Inflammatory macrophage (primary cell): ENCODE data around the gene PLD1.
"Not testable (repeated sequence)": the region's sequence is repeated elsewhere in the genome, so short reads cannot be mapped to it uniquely, and the experiment has no call there.

ENCODE experiments used
- DNase-seq, 2 donors: peaks; one replicate each; pipeline ENCODE4 v3.0.0-alpha.2; 2020 to 2022

Gene PLD1

GRCh38 chr3:171836855-171837254 is 26.6 kb upstream of the PLD1 start:
- DNase-seq: no peak

- no peak for DNase-seq
These were observed 25.3 kb upstream of the PLD1 start for GRCh38 chr3:171835613-171836012.

GRCh38 chr3:171835116-171835515 is 24.8 kb upstream of the PLD1 start:
- peak; percentile 80 to 89 for DNase-seq

DNA sequence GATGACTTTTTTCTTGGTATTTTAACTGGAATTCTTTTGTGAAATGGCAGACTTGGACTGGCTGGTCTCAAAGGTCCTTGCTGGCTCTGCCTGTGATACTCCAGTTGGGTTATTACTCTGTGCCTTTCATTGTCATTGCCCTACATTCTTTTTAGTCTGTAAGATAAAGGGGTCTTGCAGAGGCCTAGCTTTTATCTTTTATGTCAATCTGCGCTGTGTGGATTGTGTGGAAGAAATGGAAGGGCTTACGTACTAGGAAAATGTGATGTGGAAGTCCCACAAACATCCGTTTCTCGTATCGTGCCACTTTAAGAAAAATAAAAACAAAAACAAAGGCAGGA is 24.1 kb upstream of the PLD1 start:
- no peak for DNase-seq

GRCh38 chr3:171833789-171834460 is 23.6 kb upstream of the PLD1 start:
- DNase-seq: peak; percentile 32 to 57

GRCh38 chr3:171832989-171833388 is 22.7 kb upstream of the PLD1 start:
- no peak for DNase-seq

DNA sequence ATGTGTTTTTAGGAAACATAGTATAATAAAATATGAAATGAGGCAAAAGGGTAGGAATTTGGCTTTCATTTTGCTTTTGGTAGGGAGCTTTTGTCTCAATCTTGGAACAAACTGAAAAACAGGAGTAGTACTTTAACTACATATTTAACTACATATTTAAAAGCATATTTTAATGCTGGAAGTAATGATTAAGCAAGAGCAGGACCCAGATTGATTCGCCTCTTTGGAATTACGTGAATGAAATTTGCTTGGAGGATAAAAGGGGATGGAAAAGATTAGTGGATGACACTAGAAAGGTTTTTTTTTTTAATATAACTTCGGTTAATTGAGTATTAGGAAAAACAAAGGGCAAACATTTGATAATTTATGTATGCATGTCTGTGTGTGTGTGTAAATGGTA is 21.7 kb upstream of the PLD1 start:
- no peak for DNase-seq

GRCh38 chr3:171830518-171830875 is 20.2 kb upstream of the PLD1 start:
- DNase-seq: no peak

- DNase-seq: peak; percentile 53 to 59
These were observed 19.7 kb upstream of the PLD1 start for GRCh38 chr3:171829841-171830517.

GRCh38 chr3:171828902-171829770 is 18.9 kb upstream of the PLD1 start:
- peak in 1 of 2 donors; percentile 69 for DNase-seq

- DNase-seq: no peak
These were observed 17.7 kb upstream of the PLD1 start for GRCh38 chr3:171827836-171828458.

- no peak for DNase-seq
These were observed 17.1 kb upstream of the PLD1 start for GRCh38 chr3:171827385-171827784.

GRCh38 chr3:171825222-171825828 is 15.0 kb upstream of the PLD1 start:
- peak; percentile 57 to 67 for DNase-seq

GRCh38 chr3:171824824-171825221 is 14.5 kb upstream of the PLD1 start:
- DNase-seq: peak; percentile 37 to 71

DNA sequence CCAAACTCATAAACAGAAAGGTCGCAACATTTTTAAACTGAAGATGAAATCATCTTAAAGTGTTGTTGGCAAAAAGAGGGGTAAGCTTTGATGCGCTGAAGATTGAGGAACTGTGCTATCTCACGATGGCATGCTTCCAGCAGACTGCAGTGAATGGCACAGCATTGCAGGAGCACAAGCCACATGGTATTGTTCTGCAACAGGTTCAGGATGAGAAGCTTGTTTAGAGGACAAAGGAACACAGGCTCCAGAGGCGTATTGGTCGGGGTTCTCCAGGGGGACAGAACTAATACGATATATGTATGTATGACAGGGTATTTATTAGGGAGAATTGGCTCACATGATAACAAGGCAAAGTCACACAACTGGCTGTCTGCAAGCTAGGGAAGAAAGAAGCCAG is 13.8 kb upstream of the PLD1 start:
- DNase-seq: peak; percentile 72 to 83

GRCh38 chr3:171822431-171823106 is 12.3 kb upstream of the PLD1 start:
- DNase-seq: no peak

- no peak for DNase-seq
These were observed 11.6 kb upstream of the PLD1 start for GRCh38 chr3:171821778-171822358.

GRCh38 chr3:171821044-171821443 is 10.8 kb upstream of the PLD1 start:
- no peak for DNase-seq

DNA sequence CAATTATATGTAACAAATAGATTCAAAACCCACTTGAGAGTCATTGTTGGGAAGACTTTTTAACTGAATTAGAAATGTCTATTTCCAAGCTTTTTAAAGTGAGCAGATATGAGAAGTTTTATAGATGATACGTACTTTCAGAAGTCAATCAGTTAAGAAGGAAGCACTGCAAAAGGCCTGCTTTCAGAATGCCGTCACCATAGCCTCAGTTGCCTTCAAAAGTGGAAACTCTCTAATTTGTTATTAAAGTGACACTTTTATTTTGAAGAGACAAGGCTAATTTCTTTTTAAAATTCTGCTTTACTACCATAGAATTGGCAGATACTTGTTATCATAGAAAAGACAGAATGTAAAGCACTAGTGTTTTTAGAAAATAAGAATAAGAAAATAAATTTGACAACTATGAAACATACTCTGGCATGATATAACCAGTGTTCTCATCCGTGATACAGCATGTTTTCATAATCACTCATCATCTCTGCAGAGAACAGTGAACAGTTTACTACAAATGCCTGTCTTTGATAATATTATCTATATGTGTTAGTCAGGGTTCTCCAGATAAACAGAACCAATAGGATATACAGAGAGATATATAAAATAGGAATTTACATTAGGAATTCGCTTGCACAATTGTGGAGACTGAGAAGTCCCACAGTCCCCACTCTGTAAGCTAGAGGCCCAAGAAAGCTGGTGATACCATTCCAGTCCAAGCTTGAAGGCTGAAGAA is 7.0 kb upstream of the PLD1 start:
- no peak for DNase-seq

GRCh38 chr3:171815973-171816595 is 5.8 kb upstream of the PLD1 start:
- no peak for DNase-seq

DNA sequence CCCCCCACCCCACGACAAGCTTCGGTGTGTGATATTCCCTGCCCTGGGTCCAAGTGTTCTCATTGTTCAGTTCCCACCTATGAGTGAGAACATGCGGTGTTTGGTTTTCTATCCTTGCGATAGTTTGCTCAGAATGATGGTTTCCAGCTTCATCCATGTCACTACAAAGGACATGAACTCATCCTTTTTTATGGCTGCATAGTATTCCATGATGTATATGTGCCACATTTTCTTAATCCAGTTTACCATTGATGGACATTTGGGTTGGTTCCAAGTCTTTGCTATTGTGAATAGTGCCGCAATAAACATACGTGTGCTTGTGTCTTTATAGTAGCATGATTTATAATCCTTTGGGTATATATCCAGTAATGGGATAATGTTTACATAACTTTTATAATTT is 4.4 kb upstream of the PLD1 start:
- not testable (repeated sequence) for DNase-seq
